Lung (tissue), 12 donors: ENCODE results near the gene FBN2. TPM values are rescaled to one million over a fixed set of nuclear protein-coding genes. Genes with fewer than 3 reads are reported as not detected.

Source experiments
- ATAC-seq: fragments of 200-7000 bp; cut with Tn5 transposase; one replicate; pipeline ENCODE4 v1.9.1; 2020; ENCODE audit warnings: moderate number of reproducible peaks; ENCODE audit not compliant: insufficient read depth, low FRiP score
- DNase-seq, 3 donors: peaks; one replicate each; pipeline ENCODE4 v3.0.0-alpha.2; 2013 to 2017
- H3K27ac ChIP-seq, 2 donors: one replicate each; pipeline ENCODE4 v1.5.1; 2013; ENCODE audit warnings: mild to moderate bottlenecking in 2 of 2, moderate library complexity in 2 of 2, control low read depth in 1 of 2, inconsistent platforms in 1 of 2, low read depth in 1 of 2, low read length in 1 of 2
- H3K27me3 ChIP-seq, 3 donors: one replicate each; pipeline ENCODE4 v1.5.1; 2013; ENCODE audit warnings: low read length in 2 of 3; ENCODE audit not compliant: control insufficient read depth in 3 of 3, insufficient read depth in 3 of 3
- H3K36me3 ChIP-seq, 4 donors: one replicate each; pipeline ENCODE4 v1.5.1; 2013; ENCODE audit warnings: low read length in 4 of 4, mild to moderate bottlenecking in 1 of 4, moderate library complexity in 1 of 4; ENCODE audit not compliant: control insufficient read depth in 4 of 4, insufficient read depth in 4 of 4
- H3K4me1 ChIP-seq, 5 donors: one replicate each; pipeline ENCODE4 v1.5.1; 2013; ENCODE audit warnings: low read length in 5 of 5, mild to moderate bottlenecking in 2 of 5, moderate library complexity in 1 of 5; ENCODE audit not compliant: control insufficient read depth in 5 of 5, insufficient read depth in 5 of 5
- H3K4me3 ChIP-seq: one replicate; pipeline ENCODE4 v1.5.1; 2013; ENCODE audit warnings: mild to moderate bottlenecking, control low read depth, moderate library complexity
- H3K9ac ChIP-seq, 2 donors: one replicate each; pipeline ENCODE4 v1.5.1; 2013; ENCODE audit warnings: low read length in 2 of 2, control low read depth in 1 of 2; ENCODE audit not compliant: insufficient read depth in 1 of 2
- H3K9me3 ChIP-seq, 4 donors: one replicate each; pipeline ENCODE4 v1.5.1; 2013; ENCODE audit warnings: low read length in 3 of 4, mild to moderate bottlenecking in 1 of 4, moderate library complexity in 1 of 4; ENCODE audit not compliant: control insufficient read depth in 4 of 4, insufficient read depth in 3 of 4
- WGBS, 2 donors: extraction: QIAGEN DNeasy Blood & Tissue Kit; methylation state at CpG; one replicate each; pipeline ENCODE4 v1.1.7; 2013; 5-methylcytosine and 5-hydroxymethylcytosine counted together
- polyA plus RNA-seq, 2 donors: library from polyadenylated mRNA; stranded (reverse); fragments of 200-250 nt; gene quantifications; one replicate each; pipeline ENCODE4 v1.2.1, GENCODE V29; 2013
- total RNA-seq, 2 donors: library from RNA; depleted of rRNA in 1 of 2; stranded (reverse); fragments of >200 nt in 1 of 2; gene quantifications; one replicate each; pipeline ENCODE4 v1.2.1, GENCODE V29; 2014 to 2021
- TF ChIP-seq, protein P1 (sequence below): IDR thresholded peaks from 2 replicates; pipeline ENCODE4 v1.5.1; 2012; ENCODE audit warnings: mild to moderate bottlenecking; ENCODE audit errors: control extremely low read depth, extremely low read depth
- donor health status: control.
- donor health status: control.
- donor health status: Bipolar disorder and iron deficiency.
- donor health status: healthy.
- donor health status: DM: yes; HTN: yes; CAD: no.

Gene FBN2
- total and polyA plus RNA-seq, 4 donors = 0.06 to 13.1 (median 1.1) TPM

DNA sequence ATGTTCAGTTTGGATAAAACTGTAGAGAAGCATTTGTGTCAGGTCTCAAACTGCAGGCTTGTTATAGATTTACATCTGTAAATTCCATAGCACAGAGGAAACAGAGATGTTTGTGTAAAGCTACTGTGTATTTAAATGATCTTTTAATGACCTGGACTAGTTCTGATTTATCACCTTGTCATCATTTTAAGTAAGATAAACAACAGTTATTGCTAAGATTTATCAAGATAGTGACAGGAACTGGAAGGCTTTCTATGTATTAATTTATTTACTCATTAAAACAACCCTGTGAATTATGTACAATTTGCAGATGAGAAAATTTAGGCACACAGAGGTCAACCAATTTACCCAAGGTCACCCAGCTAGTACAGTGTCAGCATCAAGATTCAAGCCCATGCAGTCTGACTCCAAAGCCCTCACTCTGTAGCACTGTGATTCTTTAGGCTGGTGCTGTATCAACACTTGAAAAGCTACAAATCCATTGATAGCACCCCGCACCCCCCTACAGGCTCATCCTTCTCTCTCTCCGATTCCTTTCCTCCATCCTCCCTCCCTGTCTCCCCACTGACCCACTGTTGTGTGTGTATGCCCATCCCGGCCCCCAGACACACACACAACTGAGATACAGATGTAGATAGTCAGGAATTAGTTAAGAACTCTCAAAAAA, 184.5 kb downstream of the FBN2 start:
- ATAC-seq (no peak), DNase-seq (no peak)
- H3K4me1 ChIP-seq = peaks cover 0 to 6% (median 0%) of the 10 kb centered on the region in 5 donors
- peaks cover 0 to 11% (median 2%) of the 10 kb centered on the region in 4 donors for H3K36me3 ChIP-seq
- no peak overlapping the region for H3K9ac ChIP-seq
- TF ChIP-seq, protein P1, sequence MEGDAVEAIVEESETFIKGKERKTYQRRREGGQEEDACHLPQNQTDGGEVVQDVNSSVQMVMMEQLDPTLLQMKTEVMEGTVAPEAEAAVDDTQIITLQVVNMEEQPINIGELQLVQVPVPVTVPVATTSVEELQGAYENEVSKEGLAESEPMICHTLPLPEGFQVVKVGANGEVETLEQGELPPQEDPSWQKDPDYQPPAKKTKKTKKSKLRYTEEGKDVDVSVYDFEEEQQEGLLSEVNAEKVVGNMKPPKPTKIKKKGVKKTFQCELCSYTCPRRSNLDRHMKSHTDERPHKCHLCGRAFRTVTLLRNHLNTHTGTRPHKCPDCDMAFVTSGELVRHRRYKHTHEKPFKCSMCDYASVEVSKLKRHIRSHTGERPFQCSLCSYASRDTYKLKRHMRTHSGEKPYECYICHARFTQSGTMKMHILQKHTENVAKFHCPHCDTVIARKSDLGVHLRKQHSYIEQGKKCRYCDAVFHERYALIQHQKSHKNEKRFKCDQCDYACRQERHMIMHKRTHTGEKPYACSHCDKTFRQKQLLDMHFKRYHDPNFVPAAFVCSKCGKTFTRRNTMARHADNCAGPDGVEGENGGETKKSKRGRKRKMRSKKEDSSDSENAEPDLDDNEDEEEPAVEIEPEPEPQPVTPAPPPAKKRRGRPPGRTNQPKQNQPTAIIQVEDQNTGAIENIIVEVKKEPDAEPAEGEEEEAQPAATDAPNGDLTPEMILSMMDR = no peak
- no peak overlapping the region for H3K4me3 ChIP-seq
- WGBS, 2 donors = 78 to 92% methylated on average over 3 of the region's 3 CpGs
- H3K27ac ChIP-seq = peak overlapping the region in 1 of 2 donors; percentile 21
- H3K27me3 ChIP-seq = no peaks in the 10 kb centered on the region
- H3K9me3 ChIP-seq = no peaks in the 10 kb centered on the region

GRCh38 chr5:128350705-128351104, 187.3 kb downstream of the FBN2 start:
- no peak for DNase-seq
- ATAC-seq = no peak
- Histone ChIP-seq H3K4me1 (peaks cover 0 to 4% (median 0%) of the 10 kb centered on the region in 5 donors), H3K4me3 (no peak overlapping the region), H3K27ac (no peak overlapping the region), H3K9ac (no peak overlapping the region), H3K9me3 (no peaks in the 10 kb centered on the region), H3K27me3 (no peaks in the 10 kb centered on the region), H3K36me3 (peaks cover 0 to 7% (median 2%) of the 10 kb centered on the region in 4 donors)
- TF ChIP-seq, protein P1 = no peak
- 91 to 97% methylated on average over 5 of the region's 5 CpGs for WGBS, 2 donors

GRCh38 chr5:128349044-128349858, 188.8 kb downstream of the FBN2 start:
- Histone ChIP-seq H3K36me3 (peaks cover 0 to 6% (median 2%) of the 10 kb centered on the region in 4 donors), H3K27ac (no peak overlapping the region), H3K4me1 (peaks cover 0 to 4% (median 0%) of the 10 kb centered on the region in 5 donors), H3K4me3 (no peak overlapping the region), H3K9me3 (no peaks in the 10 kb centered on the region), H3K9ac (no peak overlapping the region), H3K27me3 (no peaks in the 10 kb centered on the region)
- TF ChIP-seq, protein P1 = no peak
- 62 to 76% methylated on average over 11 of the region's 11 CpGs for WGBS, 2 donors
- ATAC-seq = no peak
- peak in 2 of 3 donors; percentile 19 to 24 for DNase-seq
